GM21360 (cell line): ENCODE data around the gene CHST10.

ENCODE experiments used
- ATAC-seq: cut with Tn5 transposase; IDR thresholded peaks from one replicate; pipeline ENCODE4 v1.9.1; 2021; ENCODE audit warnings: mild to moderate bottlenecking, moderate library complexity; ENCODE audit not compliant: unreplicated experiment

Gene CHST10

DNA sequence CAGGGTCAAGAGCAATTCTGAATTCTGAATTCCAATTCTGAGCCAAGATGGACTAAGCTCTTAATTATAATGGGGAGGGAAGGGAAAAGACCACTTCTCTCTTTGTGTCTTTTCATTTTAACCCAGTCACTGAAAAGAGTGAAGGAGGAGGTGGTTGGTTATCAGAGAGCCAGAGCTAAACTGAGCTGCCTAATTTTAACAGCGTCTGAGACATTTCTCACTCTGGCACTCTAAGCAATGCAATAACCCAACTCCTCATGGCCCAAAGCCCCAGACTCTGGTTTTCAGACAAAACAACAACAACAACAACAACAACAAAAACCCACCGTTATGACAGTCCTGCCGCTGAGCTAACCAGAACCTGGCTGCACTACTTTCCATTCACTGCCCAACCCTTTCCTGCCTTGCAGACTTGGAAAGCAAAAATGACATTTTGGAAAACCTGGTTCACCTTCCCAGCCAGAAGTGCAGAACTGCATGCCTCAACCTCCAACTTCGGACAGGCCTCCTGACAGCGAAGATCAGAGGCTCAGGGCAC is 1.0 kb downstream of the CHST10 start:
- no peak for ATAC-seq

DNA sequence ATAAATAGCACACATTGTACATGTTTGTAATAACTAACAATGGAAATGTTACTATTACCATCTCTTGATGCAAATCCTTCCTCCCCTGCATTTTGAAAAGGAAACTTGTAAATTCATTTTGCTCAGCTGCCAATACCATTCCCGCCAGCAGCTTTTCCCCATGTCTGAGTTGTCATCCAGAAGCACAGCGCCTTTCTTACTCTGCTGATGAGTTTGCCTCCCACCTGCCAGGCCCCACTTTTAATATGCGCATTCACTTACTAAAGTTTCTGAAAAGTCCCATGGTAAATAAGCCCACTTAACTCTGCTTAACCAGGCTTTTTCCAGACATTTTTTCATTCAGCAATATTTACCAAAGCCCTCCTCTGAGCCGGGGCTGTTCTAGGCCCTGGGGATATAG is 3.9 kb downstream of the CHST10 start:
- ATAC-seq, result no peak

GRCh38 chr2:100412881-100413321 is 4.6 kb downstream of the CHST10 start:
- no peak for ATAC-seq

- no peak for ATAC-seq
These were observed 5.0 kb downstream of the CHST10 start for GRCh38 chr2:100412466-100412865.

DNA sequence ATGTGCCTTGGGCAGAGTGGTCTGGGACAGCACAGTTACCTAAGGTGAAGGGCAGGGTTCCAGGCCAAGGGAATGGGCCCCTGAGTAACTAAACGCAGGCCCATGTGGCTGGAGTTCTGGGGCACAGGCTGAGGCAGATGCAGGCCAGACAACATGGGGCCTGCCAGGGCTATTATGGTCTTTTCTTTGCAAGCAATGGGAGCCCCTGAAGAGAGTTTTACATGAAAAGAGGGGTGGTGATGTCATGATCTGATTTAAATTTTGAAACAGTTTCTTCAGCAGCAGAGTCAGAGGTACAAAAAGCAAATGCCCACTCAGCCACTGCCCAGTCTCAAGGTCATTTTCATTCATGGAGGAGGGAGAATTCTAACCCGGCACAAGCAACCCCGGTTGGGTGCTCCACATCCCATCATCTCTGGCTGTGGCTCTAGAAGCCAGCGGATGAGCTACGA is 5.6 kb downstream of the CHST10 start:
- ATAC-seq, result no peak

DNA sequence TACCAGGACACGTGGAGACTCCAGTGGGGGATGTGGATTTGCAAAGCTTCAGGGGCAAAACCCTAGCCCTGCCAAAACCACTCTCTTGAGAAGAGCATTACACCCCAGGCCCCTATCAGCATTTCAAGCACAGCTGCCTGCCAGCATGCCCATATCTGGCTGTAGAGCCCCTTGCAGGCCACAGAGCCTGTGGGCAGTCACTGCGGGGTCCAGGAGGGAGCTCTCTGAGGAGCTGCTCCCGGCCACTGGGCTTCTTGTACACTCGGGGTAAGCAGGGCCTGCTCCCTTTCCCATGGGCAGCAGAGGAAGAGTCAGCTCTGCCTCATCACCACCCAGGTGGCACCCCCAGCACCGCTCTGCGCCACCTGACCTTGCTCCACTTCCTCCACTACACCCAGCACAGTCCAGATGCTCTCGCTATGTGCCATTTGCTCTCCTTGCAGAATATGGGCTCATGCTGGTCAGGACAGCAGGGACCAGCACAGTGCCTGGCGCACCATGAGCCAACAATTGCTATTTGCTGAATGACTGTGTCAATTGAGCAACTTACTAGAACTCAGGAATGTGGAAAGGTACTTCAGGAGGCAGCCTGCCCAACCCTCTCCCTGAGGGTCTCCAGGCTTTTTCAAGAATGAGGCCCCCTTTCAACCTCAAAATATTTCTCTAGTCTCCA is 7.4 kb downstream of the CHST10 start:
- no peak for ATAC-seq

GRCh38 chr2:100409461-100409860 is 8.0 kb downstream of the CHST10 start:
- ATAC-seq, result no peak

DNA sequence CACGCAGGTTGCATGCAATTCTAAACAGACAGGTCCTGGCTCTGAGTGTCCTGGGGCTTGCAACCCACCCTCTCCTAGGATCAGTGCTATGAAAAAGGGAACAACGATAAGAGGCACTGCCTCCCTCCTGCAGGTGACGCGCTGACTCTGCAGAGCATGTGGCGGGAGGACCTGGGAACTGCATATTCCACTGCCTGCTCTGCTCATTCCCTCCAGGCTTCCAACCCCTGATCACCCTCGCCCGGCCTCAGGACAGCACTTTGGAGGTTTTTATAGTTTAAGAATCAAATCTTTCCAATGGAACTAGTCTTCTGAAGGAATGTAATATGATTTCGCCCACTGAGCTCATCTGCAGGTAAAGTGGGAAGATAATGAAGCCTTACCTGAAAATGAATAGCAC is 8.5 kb downstream of the CHST10 start:
- no peak for ATAC-seq

- ATAC-seq, result no peak
These were observed 9.4 kb downstream of the CHST10 start for GRCh38 chr2:100408104-100408503.

DNA sequence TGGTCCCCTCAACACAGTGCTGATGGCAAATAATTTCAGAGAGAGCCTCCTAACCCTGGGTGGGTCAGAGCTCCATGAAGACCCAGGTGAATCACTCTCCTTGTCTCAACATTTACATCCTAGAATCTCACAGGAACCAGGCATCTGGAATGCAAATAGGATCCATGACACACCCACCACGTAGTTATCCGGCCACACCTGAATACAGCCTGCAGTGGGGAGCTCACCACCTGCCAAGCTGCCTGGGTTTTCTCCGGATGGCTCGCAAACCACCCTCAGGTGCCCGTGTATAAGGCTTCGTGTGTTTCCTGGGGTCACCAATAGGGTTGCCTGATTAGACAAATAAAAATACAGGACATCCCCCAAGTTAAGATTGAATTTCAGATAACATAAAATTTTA is 9.9 kb downstream of the CHST10 start:
- no peak for ATAC-seq

- ATAC-seq, result no peak
These were observed 10.4 kb downstream of the CHST10 start for GRCh38 chr2:100407073-100407472.

- no peak for ATAC-seq
These were observed 11.4 kb downstream of the CHST10 start for GRCh38 chr2:100406120-100406508.

- ATAC-seq, result no peak
These were observed 11.9 kb downstream of the CHST10 start for GRCh38 chr2:100405403-100406119.

- ATAC-seq, result no peak
These were observed 13.1 kb downstream of the CHST10 start for GRCh38 chr2:100404411-100404810.

DNA sequence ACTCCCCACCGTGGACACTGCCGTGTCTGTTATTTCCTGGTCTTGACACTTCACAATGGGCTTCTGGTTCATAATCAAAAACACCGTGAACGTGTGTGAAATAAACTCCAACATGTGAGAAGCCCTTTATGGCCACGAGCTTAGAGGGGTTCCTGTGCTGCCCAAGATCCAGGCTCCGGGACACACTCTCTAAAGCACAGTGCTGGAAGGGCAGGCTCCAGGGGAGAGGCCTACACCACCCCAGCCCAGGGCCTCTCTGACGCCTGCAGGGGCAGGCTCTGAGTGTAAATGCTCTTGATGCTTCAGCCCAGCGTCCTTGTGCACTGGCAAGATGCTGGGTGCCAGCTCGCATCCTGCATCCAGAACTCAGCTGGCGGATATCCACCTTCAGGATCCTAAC is 13.7 kb downstream of the CHST10 start:
- ATAC-seq, result no peak

DNA sequence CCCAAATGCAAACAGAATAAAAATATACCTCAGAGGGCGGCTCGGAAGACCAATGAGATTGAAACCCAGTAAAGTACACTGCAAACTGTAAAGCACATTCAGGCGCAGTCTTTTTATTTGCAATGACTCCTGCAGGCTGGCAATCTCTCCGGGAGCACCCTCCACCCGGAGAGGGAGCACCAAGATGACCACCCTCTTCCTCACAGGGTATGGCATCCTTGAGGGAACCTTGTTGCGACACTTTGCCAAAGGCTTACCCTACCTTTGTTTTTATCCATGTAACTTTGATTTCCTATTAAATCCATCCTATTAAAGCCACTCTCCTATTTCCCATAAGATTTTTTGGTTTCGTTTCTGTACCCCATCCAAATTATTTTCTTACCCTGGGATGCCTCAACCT is 16.2 kb downstream of the CHST10 start:
- ATAC-seq, result no peak

- ATAC-seq, result no peak
These were observed 17.8 kb downstream of the CHST10 start for GRCh38 chr2:100399714-100400113.

DNA sequence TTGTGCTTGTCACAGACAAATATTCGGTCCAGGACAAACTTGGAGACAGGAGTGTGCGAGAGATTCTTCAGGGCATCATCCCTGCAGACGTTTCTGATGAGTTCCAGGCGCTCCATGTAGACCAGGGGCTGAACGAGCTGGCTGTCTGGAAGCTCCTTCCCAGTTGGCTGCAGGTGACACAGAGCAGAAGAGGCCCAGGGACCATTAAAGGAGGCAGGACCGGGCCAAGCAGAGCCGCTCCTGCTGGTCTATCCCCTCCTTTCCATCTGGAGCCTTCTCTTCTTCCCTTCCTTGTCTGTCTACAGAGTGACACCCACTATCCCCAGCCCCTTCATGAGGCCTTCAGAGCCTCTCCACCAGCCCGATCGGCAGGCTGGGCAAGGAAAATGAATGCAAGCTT is 19.5 kb downstream of the CHST10 start:
- no peak for ATAC-seq

DNA sequence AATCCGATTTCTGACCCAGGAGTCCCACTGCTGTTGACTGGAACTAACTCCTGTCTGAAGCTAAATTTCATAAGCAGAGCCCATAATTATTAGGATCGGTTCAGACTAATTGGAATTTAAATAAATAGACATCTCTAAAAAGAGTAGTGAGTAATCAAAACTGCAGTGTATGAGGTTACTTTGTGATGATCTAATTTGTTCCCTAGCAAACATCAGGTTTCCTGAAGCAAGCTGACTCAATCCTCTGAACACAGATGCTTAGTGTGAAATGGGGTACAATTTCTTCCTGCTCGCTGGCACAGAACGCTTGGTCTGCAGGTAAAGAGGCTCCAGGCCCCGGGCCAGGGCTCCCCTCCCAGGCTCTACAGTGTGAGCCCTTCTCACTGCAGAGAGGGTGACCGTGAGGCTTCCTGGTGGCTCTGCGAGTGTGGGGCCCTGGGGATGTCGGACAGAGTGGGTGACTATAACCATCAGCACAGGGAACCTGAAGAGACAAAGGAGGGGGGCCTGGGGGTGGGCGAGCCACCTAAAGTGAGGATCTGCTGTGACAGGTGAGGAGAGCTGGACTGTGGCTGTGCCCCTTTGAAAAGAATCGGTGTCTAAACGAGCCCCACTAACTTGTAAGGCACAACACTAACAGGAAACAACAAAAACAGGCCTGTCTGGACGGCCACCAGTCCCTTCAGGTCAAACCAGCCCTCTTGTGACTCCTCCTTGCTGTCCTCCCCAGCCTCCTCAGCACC is 20.2 kb downstream of the CHST10 start:
- ATAC-seq, result no peak

- no peak for ATAC-seq
These were observed 21.0 kb downstream of the CHST10 start for GRCh38 chr2:100396483-100396882.

DNA sequence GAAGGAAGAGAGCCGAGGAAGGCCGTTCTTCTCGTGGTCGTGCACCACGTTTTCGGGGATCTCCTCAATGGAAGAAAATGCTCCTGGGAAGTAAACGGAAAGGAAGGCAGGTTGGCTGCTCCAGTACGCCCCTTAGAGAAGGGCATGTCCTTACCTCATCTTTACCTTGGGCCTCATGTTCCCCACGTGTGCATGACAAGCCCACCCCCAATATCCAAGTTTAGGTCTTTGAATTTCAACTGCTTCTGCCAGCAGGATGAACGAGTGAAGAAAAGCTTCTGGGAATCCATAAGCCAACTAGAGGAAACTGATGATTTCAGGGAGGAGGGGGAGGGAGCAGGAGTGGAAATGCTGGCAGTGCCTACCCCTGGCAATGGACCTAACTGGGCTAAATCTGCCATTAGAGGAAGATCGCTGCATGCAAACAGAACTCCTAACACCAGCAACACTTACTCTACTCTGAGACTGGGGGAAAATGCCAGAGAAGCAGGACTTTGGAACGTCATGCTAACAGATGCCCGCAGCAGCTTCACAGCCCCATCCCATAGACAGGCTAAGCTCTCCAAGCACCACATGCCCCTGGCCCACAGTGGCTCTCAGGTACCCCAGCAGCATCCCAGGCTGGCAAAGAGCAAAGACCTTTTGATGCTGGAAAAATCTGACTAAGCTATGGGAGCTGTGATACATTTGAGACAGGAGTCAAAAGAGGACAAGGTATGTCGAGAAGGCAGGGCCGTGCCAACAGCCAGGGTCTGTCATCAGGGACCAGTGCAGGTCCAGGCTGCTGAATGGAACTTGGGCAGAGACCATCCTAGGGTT is 21.7 kb downstream of the CHST10 start:
- no peak for ATAC-seq
